NB4 (cell line): ENCODE measurements around the gene SIMC1.
"Not testable (repeated sequence)": the region's sequence is repeated elsewhere in the genome, so short reads cannot be mapped to it uniquely, and the experiment has no call there.

Experiments used
- CTCF ChIP-seq: IDR thresholded peaks from one replicate; pipeline ENCODE4 v1.5.1; 2012; ENCODE audit warnings: low read depth, low read length
- MYC ChIP-seq: IDR thresholded peaks from 2 replicates; pipeline ENCODE4 v1.6.1; 2011; ENCODE audit warnings: low read depth, low read length
- POLR2A ChIP-seq: IDR thresholded peaks from 2 replicates; pipeline ENCODE4 v1.6.1; 2011; ENCODE audit warnings: mild to moderate bottlenecking; ENCODE audit not compliant: insufficient read length; ENCODE audit errors: extremely low read depth

- not testable (repeated sequence) for TF ChIP-seq POLR2A, CTCF, MYC
Measured at GRCh38 chr5:176266448-176266847, 28.2 kb downstream of the SIMC1 start.
